H1 (cell line): ENCODE results near the gene UBXN1. TPM values are rescaled to one million over a fixed set of nuclear protein-coding genes. Genes with fewer than 3 reads are reported as not detected.

Source experiments
- CBX5 ChIP-seq: fragments of 300-800, 300-1000 bp; sonication (generic); IDR thresholded peaks from 2 replicates; pipeline ENCODE4 v1.7.1; 2016; ENCODE audit warnings: antibody characterized with exemption, low read length, low read depth
- KDM1A ChIP-seq: fragments of 200-600, 300-600 bp; sonication (generic); IDR thresholded peaks from 2 replicates; pipeline ENCODE4 v1.7.1; 2016; ENCODE audit warnings: mild to moderate bottlenecking, low read length, borderline replicate concordance
- KDM4A ChIP-seq: IDR thresholded peaks from one replicate; pipeline ENCODE4 v1.7.1; 2012; ENCODE audit warnings: low read depth, mild to moderate bottlenecking, moderate library complexity, low read length, inconsistent platforms; ENCODE audit not compliant: severe bottlenecking
- YY1 ChIP-seq: IDR thresholded peaks from 2 replicates; pipeline ENCODE4 v1.6.1; 2011; ENCODE audit warnings: low read depth, mild to moderate bottlenecking, low read length
- polyA plus RNA-seq, 7 experiments: library from polyadenylated mRNA; depleted of rRNA in 3 of 7; stranded (reverse) in 5 of 7; unstranded in 2 of 7; fragments of >200 nt in 5 of 7; fragments of 200-250 nt in 2 of 7; gene quantifications; 1 replicate in 5 of 7; 2 replicates in 1 of 7; 4 replicates in 1 of 7; pipeline versions ENCODE4 v1.2.1 to v1.2.3, GENCODE V29; 2011 to 2013; ENCODE audit warnings: missing spikeins in 2 of 7, mixed read lengths in 2 of 7
- total RNA-seq: library from RNA; stranded (reverse); fragmentation: NEBNext Ultra II Directional; extraction: Animal tissue kit (Norgen Biotek cat#: 25700); gene quantifications from 2 replicates; pipeline ENCODE4 v1.2.1, GENCODE V29; 2021
- TF ChIP-seq, protein P1 (sequence below): fragments of 300-600 bp; sonication (generic); IDR thresholded peaks from 2 replicates; pipeline ENCODE4 v1.7.1; 2012; ENCODE audit warnings: low read length, moderate library complexity, mild to moderate bottlenecking, inconsistent platforms; ENCODE audit not compliant: insufficient replicate concordance
- TF ChIP-seq, protein P2 (sequence below): IDR thresholded peaks from 2 replicates; pipeline ENCODE4 v1.6.1; 2011; ENCODE audit warnings: low read length, improper control_type of control experiment

Gene UBXN1
- total and polyA plus RNA-seq, 2 of the 8 experiments (the other 6 are each of a cell fraction or from before 2014, with no cell fraction given), result 78.6 to 114 TPM

DNA sequence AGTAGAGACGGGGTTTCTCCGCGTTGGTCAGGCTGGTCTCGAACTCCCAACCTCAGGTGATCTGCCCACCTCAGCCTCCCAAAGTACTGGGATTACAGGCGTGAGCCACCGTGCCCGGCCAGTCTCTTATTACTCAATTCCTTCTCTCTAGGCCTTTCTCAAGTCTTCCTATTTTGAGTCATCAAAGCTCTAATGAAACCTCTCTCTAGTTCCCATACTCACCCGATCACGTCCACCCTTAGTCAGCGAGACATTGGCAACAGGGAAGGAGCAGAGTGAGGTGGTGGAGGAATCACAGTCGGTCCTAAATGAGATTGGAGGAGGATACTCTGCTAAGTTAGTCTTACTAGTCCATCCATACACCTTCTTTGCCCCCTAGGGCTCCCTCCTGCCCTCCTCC, 23.4 kb upstream of the UBXN1 start (continued):
- TF ChIP-seq, protein P1, sequence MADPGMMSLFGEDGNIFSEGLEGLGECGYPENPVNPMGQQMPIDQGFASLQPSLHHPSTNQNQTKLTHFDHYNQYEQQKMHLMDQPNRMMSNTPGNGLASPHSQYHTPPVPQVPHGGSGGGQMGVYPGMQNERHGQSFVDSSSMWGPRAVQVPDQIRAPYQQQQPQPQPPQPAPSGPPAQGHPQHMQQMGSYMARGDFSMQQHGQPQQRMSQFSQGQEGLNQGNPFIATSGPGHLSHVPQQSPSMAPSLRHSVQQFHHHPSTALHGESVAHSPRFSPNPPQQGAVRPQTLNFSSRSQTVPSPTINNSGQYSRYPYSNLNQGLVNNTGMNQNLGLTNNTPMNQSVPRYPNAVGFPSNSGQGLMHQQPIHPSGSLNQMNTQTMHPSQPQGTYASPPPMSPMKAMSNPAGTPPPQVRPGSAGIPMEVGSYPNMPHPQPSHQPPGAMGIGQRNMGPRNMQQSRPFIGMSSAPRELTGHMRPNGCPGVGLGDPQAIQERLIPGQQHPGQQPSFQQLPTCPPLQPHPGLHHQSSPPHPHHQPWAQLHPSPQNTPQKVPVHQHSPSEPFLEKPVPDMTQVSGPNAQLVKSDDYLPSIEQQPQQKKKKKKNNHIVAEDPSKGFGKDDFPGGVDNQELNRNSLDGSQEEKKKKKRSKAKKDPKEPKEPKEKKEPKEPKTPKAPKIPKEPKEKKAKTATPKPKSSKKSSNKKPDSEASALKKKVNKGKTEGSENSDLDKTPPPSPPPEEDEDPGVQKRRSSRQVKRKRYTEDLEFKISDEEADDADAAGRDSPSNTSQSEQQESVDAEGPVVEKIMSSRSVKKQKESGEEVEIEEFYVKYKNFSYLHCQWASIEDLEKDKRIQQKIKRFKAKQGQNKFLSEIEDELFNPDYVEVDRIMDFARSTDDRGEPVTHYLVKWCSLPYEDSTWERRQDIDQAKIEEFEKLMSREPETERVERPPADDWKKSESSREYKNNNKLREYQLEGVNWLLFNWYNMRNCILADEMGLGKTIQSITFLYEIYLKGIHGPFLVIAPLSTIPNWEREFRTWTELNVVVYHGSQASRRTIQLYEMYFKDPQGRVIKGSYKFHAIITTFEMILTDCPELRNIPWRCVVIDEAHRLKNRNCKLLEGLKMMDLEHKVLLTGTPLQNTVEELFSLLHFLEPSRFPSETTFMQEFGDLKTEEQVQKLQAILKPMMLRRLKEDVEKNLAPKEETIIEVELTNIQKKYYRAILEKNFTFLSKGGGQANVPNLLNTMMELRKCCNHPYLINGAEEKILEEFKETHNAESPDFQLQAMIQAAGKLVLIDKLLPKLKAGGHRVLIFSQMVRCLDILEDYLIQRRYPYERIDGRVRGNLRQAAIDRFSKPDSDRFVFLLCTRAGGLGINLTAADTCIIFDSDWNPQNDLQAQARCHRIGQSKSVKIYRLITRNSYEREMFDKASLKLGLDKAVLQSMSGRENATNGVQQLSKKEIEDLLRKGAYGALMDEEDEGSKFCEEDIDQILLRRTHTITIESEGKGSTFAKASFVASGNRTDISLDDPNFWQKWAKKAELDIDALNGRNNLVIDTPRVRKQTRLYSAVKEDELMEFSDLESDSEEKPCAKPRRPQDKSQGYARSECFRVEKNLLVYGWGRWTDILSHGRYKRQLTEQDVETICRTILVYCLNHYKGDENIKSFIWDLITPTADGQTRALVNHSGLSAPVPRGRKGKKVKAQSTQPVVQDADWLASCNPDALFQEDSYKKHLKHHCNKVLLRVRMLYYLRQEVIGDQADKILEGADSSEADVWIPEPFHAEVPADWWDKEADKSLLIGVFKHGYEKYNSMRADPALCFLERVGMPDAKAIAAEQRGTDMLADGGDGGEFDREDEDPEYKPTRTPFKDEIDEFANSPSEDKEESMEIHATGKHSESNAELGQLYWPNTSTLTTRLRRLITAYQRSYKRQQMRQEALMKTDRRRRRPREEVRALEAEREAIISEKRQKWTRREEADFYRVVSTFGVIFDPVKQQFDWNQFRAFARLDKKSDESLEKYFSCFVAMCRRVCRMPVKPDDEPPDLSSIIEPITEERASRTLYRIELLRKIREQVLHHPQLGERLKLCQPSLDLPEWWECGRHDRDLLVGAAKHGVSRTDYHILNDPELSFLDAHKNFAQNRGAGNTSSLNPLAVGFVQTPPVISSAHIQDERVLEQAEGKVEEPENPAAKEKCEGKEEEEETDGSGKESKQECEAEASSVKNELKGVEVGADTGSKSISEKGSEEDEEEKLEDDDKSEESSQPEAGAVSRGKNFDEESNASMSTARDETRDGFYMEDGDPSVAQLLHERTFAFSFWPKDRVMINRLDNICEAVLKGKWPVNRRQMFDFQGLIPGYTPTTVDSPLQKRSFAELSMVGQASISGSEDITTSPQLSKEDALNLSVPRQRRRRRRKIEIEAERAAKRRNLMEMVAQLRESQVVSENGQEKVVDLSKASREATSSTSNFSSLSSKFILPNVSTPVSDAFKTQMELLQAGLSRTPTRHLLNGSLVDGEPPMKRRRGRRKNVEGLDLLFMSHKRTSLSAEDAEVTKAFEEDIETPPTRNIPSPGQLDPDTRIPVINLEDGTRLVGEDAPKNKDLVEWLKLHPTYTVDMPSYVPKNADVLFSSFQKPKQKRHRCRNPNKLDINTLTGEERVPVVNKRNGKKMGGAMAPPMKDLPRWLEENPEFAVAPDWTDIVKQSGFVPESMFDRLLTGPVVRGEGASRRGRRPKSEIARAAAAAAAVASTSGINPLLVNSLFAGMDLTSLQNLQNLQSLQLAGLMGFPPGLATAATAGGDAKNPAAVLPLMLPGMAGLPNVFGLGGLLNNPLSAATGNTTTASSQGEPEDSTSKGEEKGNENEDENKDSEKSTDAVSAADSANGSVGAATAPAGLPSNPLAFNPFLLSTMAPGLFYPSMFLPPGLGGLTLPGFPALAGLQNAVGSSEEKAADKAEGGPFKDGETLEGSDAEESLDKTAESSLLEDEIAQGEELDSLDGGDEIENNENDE, result no peak
- no peak for TF ChIP-seq KDM1A
- TF ChIP-seq YY1, result no peak
- TF ChIP-seq, protein P2, sequence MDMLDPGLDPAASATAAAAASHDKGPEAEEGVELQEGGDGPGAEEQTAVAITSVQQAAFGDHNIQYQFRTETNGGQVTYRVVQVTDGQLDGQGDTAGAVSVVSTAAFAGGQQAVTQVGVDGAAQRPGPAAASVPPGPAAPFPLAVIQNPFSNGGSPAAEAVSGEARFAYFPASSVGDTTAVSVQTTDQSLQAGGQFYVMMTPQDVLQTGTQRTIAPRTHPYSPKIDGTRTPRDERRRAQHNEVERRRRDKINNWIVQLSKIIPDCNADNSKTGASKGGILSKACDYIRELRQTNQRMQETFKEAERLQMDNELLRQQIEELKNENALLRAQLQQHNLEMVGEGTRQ, result no peak
- no peak for TF ChIP-seq CBX5
- no peak for TF ChIP-seq KDM4A
- TF ChIP-seq, all 59 proteins: peak for 0
